ENCODE data around the gene EYS.

GRCh38 chr6:65071480-65071879 is 635.5 kb downstream of the EYS start:
- no peak for TF ChIP-seq CTCF (IDR thresholded peaks at IDR 0.05; ENCODE audit: low read depth, low read length, poor library complexity, severe bottlenecking)
- TF ChIP-seq EZH2phosphoT487 (IDR thresholded peaks at IDR 0.05; ENCODE audit: borderline replicate concordance, low read length): no peak
